ENCODE data around the gene PPP1R12B.
A peak's percentile ranks its signal among the peaks of the same experiment; 100 is the strongest.

PPP1R12B gene

DNA sequence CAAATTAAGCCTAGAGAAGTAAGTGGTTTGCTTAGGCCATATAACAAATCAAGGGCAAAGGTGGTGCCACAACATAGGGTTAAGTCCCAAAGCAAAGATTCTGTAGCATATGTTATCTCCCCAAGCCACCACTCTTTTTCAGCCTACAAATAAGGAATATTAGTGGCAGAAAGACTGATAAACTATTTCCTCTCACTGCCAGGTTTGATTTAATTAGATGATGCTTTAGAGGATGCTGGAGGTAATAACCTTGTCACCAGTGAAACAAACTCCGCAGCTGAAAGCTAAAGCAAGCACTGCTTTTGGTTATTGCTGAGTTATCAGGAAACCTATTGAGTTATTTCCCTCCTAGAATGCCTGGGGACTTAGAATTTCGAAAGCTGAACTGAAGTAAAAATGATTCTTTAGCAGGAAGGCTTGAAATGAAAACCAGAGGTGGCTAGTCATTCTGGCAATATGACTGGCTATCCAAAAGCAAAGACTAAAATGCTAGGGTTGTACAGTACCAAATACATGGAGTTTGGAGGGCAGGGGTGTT, 216.5 kb downstream of the PPP1R12B start:
- Histone ChIP-seq H3K27ac (peak overlapping the region; percentile 94), H2AFZ (no peak overlapping the region), H3K27me3 (ENCODE audit: control insufficient read depth, insufficient read depth, low read length) (no peaks in the 10 kb centered on the region), H3K36me3 (ENCODE audit: control insufficient read depth, insufficient read depth, low read length) (no peaks in the 10 kb centered on the region), H3K9me3 (ENCODE audit: control insufficient read depth, low read length) (no peaks in the 10 kb centered on the region), H3K9ac (no peak overlapping the region), H3K4me2 (ENCODE audit: low read length) (no peak overlapping the region), H3K79me2 (no peaks in the 10 kb centered on the region), H3K4me1 (peaks cover 23% of the 10 kb centered on the region), H3K4me3 (ENCODE audit: low read depth, low read length) (no peak overlapping the region)
- TF ChIP-seq, protein P1, sequence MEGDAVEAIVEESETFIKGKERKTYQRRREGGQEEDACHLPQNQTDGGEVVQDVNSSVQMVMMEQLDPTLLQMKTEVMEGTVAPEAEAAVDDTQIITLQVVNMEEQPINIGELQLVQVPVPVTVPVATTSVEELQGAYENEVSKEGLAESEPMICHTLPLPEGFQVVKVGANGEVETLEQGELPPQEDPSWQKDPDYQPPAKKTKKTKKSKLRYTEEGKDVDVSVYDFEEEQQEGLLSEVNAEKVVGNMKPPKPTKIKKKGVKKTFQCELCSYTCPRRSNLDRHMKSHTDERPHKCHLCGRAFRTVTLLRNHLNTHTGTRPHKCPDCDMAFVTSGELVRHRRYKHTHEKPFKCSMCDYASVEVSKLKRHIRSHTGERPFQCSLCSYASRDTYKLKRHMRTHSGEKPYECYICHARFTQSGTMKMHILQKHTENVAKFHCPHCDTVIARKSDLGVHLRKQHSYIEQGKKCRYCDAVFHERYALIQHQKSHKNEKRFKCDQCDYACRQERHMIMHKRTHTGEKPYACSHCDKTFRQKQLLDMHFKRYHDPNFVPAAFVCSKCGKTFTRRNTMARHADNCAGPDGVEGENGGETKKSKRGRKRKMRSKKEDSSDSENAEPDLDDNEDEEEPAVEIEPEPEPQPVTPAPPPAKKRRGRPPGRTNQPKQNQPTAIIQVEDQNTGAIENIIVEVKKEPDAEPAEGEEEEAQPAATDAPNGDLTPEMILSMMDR (IDR thresholded peaks at IDR 0.05): no peak

DNA sequence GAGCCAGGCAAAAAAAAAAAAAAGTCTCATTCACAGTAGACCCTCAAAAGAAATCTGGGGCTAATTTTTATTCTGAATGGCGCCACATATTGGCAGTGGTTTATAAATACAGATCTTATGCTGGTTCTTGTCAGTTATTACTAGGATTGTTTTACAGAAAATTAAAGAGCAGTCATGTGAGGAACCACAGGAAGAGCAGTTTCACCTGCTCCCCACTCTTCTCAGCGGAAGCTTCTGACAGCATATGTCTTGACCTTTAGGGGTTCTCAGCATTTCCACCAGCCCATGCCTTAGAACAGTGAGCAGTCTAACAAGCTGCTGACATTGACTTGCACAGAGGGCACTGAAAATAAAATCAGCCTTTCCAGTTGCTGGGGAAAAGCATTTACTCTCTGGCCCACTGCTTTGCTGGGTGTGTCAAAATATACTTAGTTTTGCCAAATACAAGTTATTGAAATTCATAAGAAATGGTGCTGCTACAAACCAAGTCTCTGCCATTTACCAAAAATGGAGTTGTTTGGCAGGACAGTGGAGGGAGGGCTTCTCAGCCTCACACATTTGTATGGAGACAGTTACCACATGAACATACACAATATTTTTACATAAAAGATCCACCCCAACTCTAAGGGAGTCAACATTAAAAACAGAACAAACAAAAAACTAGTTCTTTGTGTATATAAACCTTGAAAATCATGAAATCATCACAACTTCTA, 217.5 kb downstream of the PPP1R12B start:
- Histone ChIP-seq H3K27me3 (ENCODE audit: control insufficient read depth, insufficient read depth, low read length) (no peaks in the 10 kb centered on the region), H3K9ac (no peak overlapping the region), H2AFZ (no peak overlapping the region), H3K36me3 (ENCODE audit: control insufficient read depth, insufficient read depth, low read length) (no peaks in the 10 kb centered on the region), H3K79me2 (no peaks in the 10 kb centered on the region), H3K27ac (peak overlapping the region; percentile 94), H3K4me1 (peaks cover 28% of the 10 kb centered on the region), H3K4me2 (ENCODE audit: low read length) (no peak overlapping the region), H3K9me3 (ENCODE audit: control insufficient read depth, low read length) (no peaks in the 10 kb centered on the region), H3K4me3 (ENCODE audit: low read depth, low read length) (no peak overlapping the region)
- TF ChIP-seq, protein P1 (IDR thresholded peaks at IDR 0.05): no peak

DNA sequence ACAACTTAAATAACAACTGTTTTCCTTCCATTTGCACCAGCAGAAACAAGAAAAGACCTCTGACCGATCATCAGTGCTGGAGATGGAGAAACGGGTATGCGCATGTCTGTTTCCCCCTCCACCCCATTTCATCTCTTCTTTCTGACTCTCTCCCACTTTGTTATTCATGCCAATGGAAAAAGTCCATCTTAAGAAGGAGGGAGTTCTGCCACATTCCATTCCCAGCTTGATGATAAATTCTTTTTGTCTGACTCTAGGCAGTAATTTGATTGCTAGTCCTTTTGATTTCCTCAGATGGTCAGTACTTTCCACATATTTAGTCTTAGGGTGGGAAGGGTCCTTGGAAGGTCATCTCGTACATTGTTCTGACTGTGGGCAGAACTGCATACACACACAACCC, 219.2 kb downstream of the PPP1R12B start:
- Histone ChIP-seq H3K4me2 (ENCODE audit: low read length) (peak overlapping the region; percentile 34), H3K27me3 (ENCODE audit: control insufficient read depth, insufficient read depth, low read length) (no peaks in the 10 kb centered on the region), H3K9ac (no peak overlapping the region), H3K9me3 (ENCODE audit: control insufficient read depth, low read length) (no peaks in the 10 kb centered on the region), H3K4me1 (peaks cover 39% of the 10 kb centered on the region), H3K36me3 (ENCODE audit: control insufficient read depth, insufficient read depth, low read length) (no peaks in the 10 kb centered on the region), H2AFZ (no peak overlapping the region), H3K27ac (peak overlapping the region; percentile 94), H3K4me3 (ENCODE audit: low read depth, low read length) (no peak overlapping the region), H3K79me2 (no peaks in the 10 kb centered on the region)
- TF ChIP-seq, protein P1 (IDR thresholded peaks at IDR 0.05): no peak

DNA sequence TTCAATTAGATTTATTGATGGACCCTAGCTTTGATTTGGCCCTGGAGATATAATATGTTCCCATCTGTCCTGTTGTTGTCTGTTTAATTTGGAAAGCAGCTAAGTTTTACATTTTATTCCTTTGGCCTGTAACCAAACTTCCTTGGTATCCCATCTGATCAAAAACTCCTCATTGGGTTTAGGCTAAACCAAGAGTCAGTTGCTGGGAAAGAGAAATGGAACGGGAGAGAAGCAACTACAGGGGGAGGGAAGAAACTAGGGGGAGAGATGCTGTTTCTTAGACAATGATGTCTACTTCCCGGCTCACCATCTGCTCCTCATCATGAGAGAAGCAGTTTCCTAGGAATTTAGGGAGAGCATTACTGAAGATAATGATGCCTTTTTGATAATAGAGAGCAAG, 219.9 kb downstream of the PPP1R12B start:
- Histone ChIP-seq H3K27me3 (ENCODE audit: control insufficient read depth, insufficient read depth, low read length) (no peaks in the 10 kb centered on the region), H3K4me3 (ENCODE audit: low read depth, low read length) (no peak overlapping the region), H3K4me1 (peaks cover 39% of the 10 kb centered on the region), H3K4me2 (ENCODE audit: low read length) (peak overlapping the region; percentile 34), H3K9me3 (ENCODE audit: control insufficient read depth, low read length) (no peaks in the 10 kb centered on the region), H3K79me2 (no peaks in the 10 kb centered on the region), H3K36me3 (ENCODE audit: control insufficient read depth, insufficient read depth, low read length) (no peaks in the 10 kb centered on the region), H3K9ac (no peak overlapping the region), H3K27ac (peak overlapping the region; percentile 94), H2AFZ (no peak overlapping the region)
- TF ChIP-seq, protein P1 (IDR thresholded peaks at IDR 0.05): no peak

DNA sequence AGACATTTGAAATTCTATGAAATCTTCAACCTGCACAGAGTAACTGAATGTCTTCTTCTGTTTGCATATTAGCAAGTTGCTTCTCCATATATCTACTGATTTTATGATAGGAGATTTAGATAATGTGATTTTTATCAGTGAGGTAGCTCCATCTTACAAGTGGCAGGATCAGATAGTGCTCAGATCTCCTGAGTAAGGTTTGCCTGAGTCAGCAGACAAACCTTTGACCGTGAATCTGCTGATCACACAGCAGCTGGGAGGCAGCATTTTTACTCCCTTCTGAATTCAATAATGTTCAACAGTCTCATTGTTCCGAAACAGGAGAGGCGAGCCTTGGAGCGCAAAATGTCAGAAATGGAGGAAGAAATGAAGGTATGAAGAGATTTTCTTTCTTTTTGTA, 220.3 kb downstream of the PPP1R12B start:
- Histone ChIP-seq H2AFZ (no peak overlapping the region), H3K4me3 (ENCODE audit: low read depth, low read length) (peak overlapping the region; percentile 39), H3K4me1 (peaks cover 39% of the 10 kb centered on the region), H3K4me2 (ENCODE audit: low read length) (peak overlapping the region; percentile 34), H3K27me3 (ENCODE audit: control insufficient read depth, insufficient read depth, low read length) (no peaks in the 10 kb centered on the region), H3K27ac (peak overlapping the region; percentile 94), H3K9me3 (ENCODE audit: control insufficient read depth, low read length) (no peaks in the 10 kb centered on the region), H3K79me2 (no peaks in the 10 kb centered on the region), H3K36me3 (ENCODE audit: control insufficient read depth, insufficient read depth, low read length) (no peaks in the 10 kb centered on the region), H3K9ac (no peak overlapping the region)
- TF ChIP-seq, protein P1 (IDR thresholded peaks at IDR 0.05): no peak

Data from parathyroid adenoma (tissue), 2 donors.